ENCODE measurements around the gene SORCS2.

DNA sequence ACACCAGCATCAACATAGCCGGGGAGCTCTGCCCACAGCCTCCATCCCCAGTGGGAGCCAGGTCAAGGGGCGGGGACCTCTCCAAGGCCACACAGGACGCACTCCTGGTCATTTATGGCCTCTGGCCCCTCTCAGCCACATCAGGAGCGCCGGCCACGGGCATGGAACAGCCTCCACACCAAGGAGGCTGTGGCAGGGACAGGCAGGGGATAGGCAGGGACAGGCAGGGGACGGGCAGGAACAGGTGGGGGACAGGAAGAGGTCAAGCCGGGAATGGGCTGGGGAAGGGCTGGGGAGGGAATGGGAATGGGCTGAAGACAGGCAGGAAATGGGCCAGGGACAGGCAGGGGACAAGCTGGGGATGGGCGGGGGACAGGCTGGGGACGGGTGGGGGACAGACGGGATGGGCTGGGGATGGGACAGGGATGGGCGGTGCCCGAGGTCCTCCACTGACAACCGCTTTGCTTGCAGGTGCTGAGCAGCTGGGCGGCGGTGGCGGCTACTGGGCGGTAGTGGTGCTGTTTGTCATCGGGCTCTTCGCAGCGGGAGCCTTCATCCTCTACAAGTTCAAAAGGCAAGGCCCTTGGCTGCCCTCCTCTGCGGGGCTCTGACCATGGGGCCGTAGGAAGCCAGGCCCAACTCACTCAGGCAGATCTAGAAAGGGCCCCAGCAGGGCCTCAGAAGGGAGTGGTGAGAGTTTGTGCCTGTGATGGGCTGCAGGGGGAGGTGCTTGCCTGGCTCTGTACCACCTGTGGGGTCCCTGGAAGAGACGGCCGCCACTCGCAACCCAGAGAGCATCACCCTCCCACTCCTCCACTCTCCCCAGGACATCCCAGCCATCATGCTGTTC is 541.7 kb downstream of the SORCS2 start:
- TF ChIP-seq, protein P1, sequence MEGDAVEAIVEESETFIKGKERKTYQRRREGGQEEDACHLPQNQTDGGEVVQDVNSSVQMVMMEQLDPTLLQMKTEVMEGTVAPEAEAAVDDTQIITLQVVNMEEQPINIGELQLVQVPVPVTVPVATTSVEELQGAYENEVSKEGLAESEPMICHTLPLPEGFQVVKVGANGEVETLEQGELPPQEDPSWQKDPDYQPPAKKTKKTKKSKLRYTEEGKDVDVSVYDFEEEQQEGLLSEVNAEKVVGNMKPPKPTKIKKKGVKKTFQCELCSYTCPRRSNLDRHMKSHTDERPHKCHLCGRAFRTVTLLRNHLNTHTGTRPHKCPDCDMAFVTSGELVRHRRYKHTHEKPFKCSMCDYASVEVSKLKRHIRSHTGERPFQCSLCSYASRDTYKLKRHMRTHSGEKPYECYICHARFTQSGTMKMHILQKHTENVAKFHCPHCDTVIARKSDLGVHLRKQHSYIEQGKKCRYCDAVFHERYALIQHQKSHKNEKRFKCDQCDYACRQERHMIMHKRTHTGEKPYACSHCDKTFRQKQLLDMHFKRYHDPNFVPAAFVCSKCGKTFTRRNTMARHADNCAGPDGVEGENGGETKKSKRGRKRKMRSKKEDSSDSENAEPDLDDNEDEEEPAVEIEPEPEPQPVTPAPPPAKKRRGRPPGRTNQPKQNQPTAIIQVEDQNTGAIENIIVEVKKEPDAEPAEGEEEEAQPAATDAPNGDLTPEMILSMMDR (IDR thresholded peaks at IDR 0.05) = no peak
- TF ChIP-seq POLR2A (IDR thresholded peaks at IDR 0.05) = no peak
- no peak for TF ChIP-seq POLR2AphosphoS5 (IDR thresholded peaks at IDR 0.05)

Measured in breast epithelium (tissue), 3 donors.